T-cell (primary cell): ENCODE data around the gene WNK2. TPM values are rescaled to one million over a fixed set of nuclear protein-coding genes. Genes with fewer than 3 reads are reported as not detected.

Experiments used
- ATAC-seq, 4 experiments: fragments of 200-7000 bp in 3 of 4; fragments of 150-1000 bp in 1 of 4; cut with Tn5 transposase; replicated peaks in 1 of 4; 1 replicate in 3 of 4; 2 replicates in 1 of 4; pipeline ENCODE4 v1.10.0; 2021; ENCODE audit warnings: moderate library complexity in 3 of 4, mild to moderate bottlenecking in 2 of 4, moderate number of reproducible peaks in 1 of 4
- CTCF ChIA-PET, 2 donors: fragments of 300-600 bp; sonication (Branson Sonifier 250); formaldehyde crosslinking; loops; one replicate each; lab custom pipeline; 2022; ENCODE audit warnings: antibody characterized with exemption in 2 of 2; lab: Charles Lee
- POLR2A ChIA-PET, 2 donors: fragments of 300-600 bp; sonication (Branson Sonifier 250); formaldehyde crosslinking; loops; one replicate each; lab custom pipeline; 2022; ENCODE audit warnings: antibody characterized with exemption in 2 of 2; lab: Charles Lee
- DNase-seq, 35 experiments: peaks; one replicate each; pipeline versions ENCODE4 v3.0.0 to v3.0.0-alpha.2; 2013 to 2023
- H3K27ac ChIP-seq: one replicate; pipeline ENCODE4 v1.5.1; 2013; ENCODE audit warnings: low read length
- H3K27me3 ChIP-seq, 2 experiments: replicated peaks in 1 of 2; 1 replicate in 1 of 2; 2 replicates in 1 of 2; pipeline versions ENCODE4 v1.6.1 to v1.7.0; 2013; ENCODE audit warnings: low read length in 1 of 2, mixed read lengths in 1 of 2; ENCODE audit not compliant: control insufficient read depth in 2 of 2, insufficient read depth in 2 of 2; ENCODE audit errors: extremely low read depth in 1 of 2
- H3K36me3 ChIP-seq, 2 donors: 1 replicate in 1 of 2; 2 replicates in 1 of 2; pipeline versions ENCODE4 v1.6.1 to v1.7.0; 2013; ENCODE audit warnings: low read length in 1 of 2; ENCODE audit not compliant: control insufficient read depth in 2 of 2, insufficient read depth in 1 of 2; ENCODE audit errors: extremely low read depth in 1 of 2
- H3K4me1 ChIP-seq, 2 experiments: 1 replicate in 1 of 2; 2 replicates in 1 of 2; pipeline versions ENCODE4 v1.6.1 to v1.7.0; 2013; ENCODE audit warnings: low read length in 2 of 2, mixed read lengths in 1 of 2; ENCODE audit not compliant: insufficient read depth in 2 of 2, control insufficient read depth in 1 of 2; ENCODE audit errors: extremely low read depth in 1 of 2
- H3K4me3 ChIP-seq, 2 donors: 1 replicate in 1 of 2; 2 replicates in 1 of 2; pipeline versions ENCODE4 v1.5.1 to v1.7.0; 2013; ENCODE audit warnings: mild to moderate bottlenecking in 2 of 2, low read length in 1 of 2, moderate library complexity in 1 of 2; ENCODE audit not compliant: control insufficient read depth in 1 of 2; ENCODE audit errors: extremely low read depth in 1 of 2
- H3K9me3 ChIP-seq: 2 replicates; pipeline ENCODE4 v1.7.0; 2013
- H3K27ac Mint-ChIP-seq, 2 donors: one replicate each; pipeline ENCODE4 v1.8.0; 2020 to 2021; ENCODE audit warnings: mild to moderate bottlenecking in 2 of 2, mixed read lengths in 2 of 2
- H3K27me3 Mint-ChIP-seq, 2 donors: one replicate each; pipeline ENCODE4 v1.8.0; 2021 to 2022; ENCODE audit warnings: mixed read lengths in 2 of 2
- H3K36me3 Mint-ChIP-seq: one replicate; pipeline ENCODE4 v1.8.0; 2021; ENCODE audit warnings: mixed read lengths
- H3K4me1 Mint-ChIP-seq, 3 donors: one replicate each; pipeline ENCODE4 v1.8.0; 2020 to 2022; ENCODE audit warnings: mixed read lengths in 3 of 3, mild to moderate bottlenecking in 1 of 3
- H3K4me3 Mint-ChIP-seq, 3 donors: one replicate each; pipeline ENCODE4 v1.8.0; 2020 to 2022; ENCODE audit warnings: mild to moderate bottlenecking in 3 of 3, mixed read lengths in 3 of 3, moderate library complexity in 3 of 3
- H3K9me3 Mint-ChIP-seq, 3 donors: one replicate each; pipeline ENCODE4 v1.8.0; 2020 to 2022; ENCODE audit warnings: mixed read lengths in 3 of 3
- WGBS: methylation state at CpG from one replicate; pipeline ENCODE4 v1.1.5; 2013; ENCODE audit warnings: missing lambda C conversion rate; ENCODE audit not compliant: insufficient coverage; 5-methylcytosine and 5-hydroxymethylcytosine counted together
- total RNA-seq, 35 experiments: library from RNA in 6 of 35; stranded (reverse) in 6 of 35; fragments of 120-200 nt in 1 of 35; gene quantifications; one replicate each; pipeline versions ENCODE4 v1.2.1 to v1.2.4 and lab custom pipeline; 2013 to 2026

The WNK2 gene
- total RNA-seq, 5 donors from 2014 or later (not counting 1 experiment from before 2014, with no cell fraction given): 0.12 to 0.95 (median 0.48) TPM

- Mint-ChIP-seq H3K4me1 (peaks cover 7 to 16% (median 16%) of the 10 kb centered on the region in 3 donors), H3K27me3 (no peaks in the 10 kb centered on the region), H3K36me3 (no peaks in the 10 kb centered on the region), H3K9me3 (no peaks in the 10 kb centered on the region), H3K27ac (no peak overlapping the region), H3K4me3 (no peak overlapping the region)
- no peaks in the 10 kb centered on the region for H3K9me3 ChIP-seq
- WGBS: 8% methylated on average over 7 of the region's 19 CpGs
- ATAC-seq (peak; percentile 88 to 93 (median 88)), DNase-seq (peak in 34 of 35 experiments; percentile 31 to 79 (median 54))
- peaks cover 0 to 11% of the 10 kb centered on the region in 2 experiments for H3K4me1 ChIP-seq
- POLR2A ChIA-PET: interaction anchor here in 1 of 2 donors (0.6 kb wide), 1 partner anchor 14 kb away, joined by 5 read pairs; no protein-coding TSS in a partner anchor
- no peaks in the 10 kb centered on the region for H3K27me3 ChIP-seq
- no peak overlapping the region for H3K4me3 ChIP-seq
- CTCF ChIA-PET: interaction anchor here (0.6 to 1.0 kb wide), 3 partner anchors 139 to 721 kb away, joined by 3 to 4 read pairs (median 3); no protein-coding TSS in a partner anchor
- no peaks in the 10 kb centered on the region for H3K36me3 ChIP-seq
- no peak overlapping the region for H3K27ac ChIP-seq
Measured at GRCh38 chr9:93159601-93160471, 24.1 kb upstream of the WNK2 start.

GRCh38 chr9:93161786-93162562, 22.0 kb upstream of the WNK2 start:
- Mint-ChIP-seq H3K4me3 (no peak overlapping the region), H3K4me1 (peaks cover 4 to 7% (median 6%) of the 10 kb centered on the region in 3 donors), H3K27ac (no peak overlapping the region), H3K36me3 (no peaks in the 10 kb centered on the region), H3K27me3 (no peaks in the 10 kb centered on the region), H3K9me3 (no peaks in the 10 kb centered on the region)
- POLR2A ChIA-PET: no interaction called here
- Histone ChIP-seq H3K4me3 (no peak overlapping the region), H3K36me3 (no peaks in the 10 kb centered on the region), H3K4me1 (peaks cover 0 to 6% of the 10 kb centered on the region in 2 experiments), H3K27me3 (no peaks in the 10 kb centered on the region), H3K9me3 (no peaks in the 10 kb centered on the region), H3K27ac (no peak overlapping the region)
- WGBS: 88% methylated on average over 8 of the region's 11 CpGs
- CTCF ChIA-PET: interaction anchor here (0.7 to 0.9 kb wide), 2 partner anchors 141 to 1916 kb away, joined by 3 to 8 read pairs; no protein-coding TSS in a partner anchor
- ATAC-seq (no peak), DNase-seq (no peak)

GRCh38 chr9:93164085-93164484, 19.9 kb upstream of the WNK2 start:
- Histone ChIP-seq H3K4me3 (no peak overlapping the region), H3K36me3 (no peaks in the 10 kb centered on the region), H3K27me3 (no peaks in the 10 kb centered on the region), H3K9me3 (no peaks in the 10 kb centered on the region), H3K27ac (no peak overlapping the region), H3K4me1 (peaks cover 0 to 6% of the 10 kb centered on the region in 2 experiments)
- DNase-seq (no peak), ATAC-seq (no peak)
- WGBS: 98% methylated on average over 7 of the region's 13 CpGs
- Mint-ChIP-seq H3K27ac (no peak overlapping the region), H3K27me3 (no peaks in the 10 kb centered on the region), H3K4me1 (peaks cover 4 to 7% (median 6%) of the 10 kb centered on the region in 3 donors), H3K4me3 (no peak overlapping the region), H3K36me3 (no peaks in the 10 kb centered on the region), H3K9me3 (no peaks in the 10 kb centered on the region)
- ChIA-PET POLR2A (interaction anchor here in 1 of 2 donors (0.6 kb wide), 1 partner anchor 223 kb away, joined by 3 read pairs; no protein-coding TSS in a partner anchor), CTCF (interaction anchor here in 1 of 2 donors (1.2 kb wide), 1 partner anchor 11 kb away, joined by 3 read pairs; no protein-coding TSS in a partner anchor)

- no peaks in the 10 kb centered on the region for H3K9me3 Mint-ChIP-seq
- H3K27me3 Mint-ChIP-seq: no peaks in the 10 kb centered on the region
- Histone ChIP-seq H3K9me3 (no peaks in the 10 kb centered on the region), H3K4me3 (no peak overlapping the region), H3K4me1 (no peaks in the 10 kb centered on the region), H3K27me3 (peaks cover 0 to 3% of the 10 kb centered on the region in 2 experiments), H3K27ac (no peak overlapping the region), H3K36me3 (no peaks in the 10 kb centered on the region)
- POLR2A ChIA-PET: no interaction called here
- no peak overlapping the region for H3K4me3 Mint-ChIP-seq
- CTCF ChIA-PET: interaction anchor here in 1 of 2 donors (0.8 kb wide), 1 partner anchor 435 kb away, joined by 4 read pairs; no protein-coding TSS in a partner anchor
- 86% methylated on average over 6 of the region's 7 CpGs for WGBS
- DNase-seq: no peak
- no peak for ATAC-seq
- H3K27ac Mint-ChIP-seq: no peak overlapping the region
- no peaks in the 10 kb centered on the region for H3K36me3 Mint-ChIP-seq
- H3K4me1 Mint-ChIP-seq: no peaks in the 10 kb centered on the region
Measured at GRCh38 chr9:93166699-93167098, 17.2 kb upstream of the WNK2 start.

- ATAC-seq (no peak), DNase-seq (no peak)
- Mint-ChIP-seq H3K36me3 (no peaks in the 10 kb centered on the region), H3K4me1 (no peaks in the 10 kb centered on the region), H3K27ac (no peak overlapping the region), H3K4me3 (no peak overlapping the region), H3K9me3 (no peaks in the 10 kb centered on the region), H3K27me3 (no peaks in the 10 kb centered on the region)
- peaks cover 0 to 3% of the 10 kb centered on the region in 2 experiments for H3K27me3 ChIP-seq
- no peaks in the 10 kb centered on the region for H3K4me1 ChIP-seq
- H3K4me3 ChIP-seq: no peak overlapping the region
- no peaks in the 10 kb centered on the region for H3K9me3 ChIP-seq
- H3K36me3 ChIP-seq: no peaks in the 10 kb centered on the region
- 95% methylated on average over 3 of the region's 6 CpGs for WGBS
- H3K27ac ChIP-seq: no peak overlapping the region
- ChIA-PET CTCF (no interaction called here), POLR2A (interaction anchor here in 1 of 2 donors (0.7 kb wide), 1 partner anchor 981 kb away, joined by 4 read pairs; no protein-coding TSS in a partner anchor)
Measured at GRCh38 chr9:93167185-93167584, 16.8 kb upstream of the WNK2 start.

- H3K27me3 Mint-ChIP-seq: no peaks in the 10 kb centered on the region
- H3K27ac ChIP-seq: no peak overlapping the region
- H3K9me3 Mint-ChIP-seq: no peaks in the 10 kb centered on the region
- DNase-seq (no peak), ATAC-seq (no peak)
- H3K27me3 ChIP-seq: peaks cover 0 to 6% of the 10 kb centered on the region in 2 experiments
- H3K9me3 ChIP-seq: no peaks in the 10 kb centered on the region
- no peaks in the 10 kb centered on the region for H3K36me3 Mint-ChIP-seq
- H3K4me1 Mint-ChIP-seq: no peaks in the 10 kb centered on the region
- no peak overlapping the region for H3K4me3 ChIP-seq
- CTCF ChIA-PET: no interaction called here
- POLR2A ChIA-PET: interaction anchor here in 1 of 2 donors (0.7 kb wide), 1 partner anchor 980 kb away, joined by 4 read pairs; no protein-coding TSS in a partner anchor
- no peaks in the 10 kb centered on the region for H3K36me3 ChIP-seq
- no peaks in the 10 kb centered on the region for H3K4me1 ChIP-seq
- WGBS: 100% methylated on average over 1 of the region's 4 CpGs
- H3K27ac Mint-ChIP-seq: no peak overlapping the region
- no peak overlapping the region for H3K4me3 Mint-ChIP-seq
Measured at GRCh38 chr9:93167838-93168237, 16.1 kb upstream of the WNK2 start.
